Femur (tissue), 1 donor: ENCODE data around the gene MTPN.

Experiments used
- DNase-seq: peaks from one replicate; pipeline ENCODE4 v3.0.0-alpha.2; 2017

The MTPN gene

GRCh38 chr7:135878284-135878683 lies 98.9 kb downstream of the MTPN start:
- no peak for DNase-seq

DNA sequence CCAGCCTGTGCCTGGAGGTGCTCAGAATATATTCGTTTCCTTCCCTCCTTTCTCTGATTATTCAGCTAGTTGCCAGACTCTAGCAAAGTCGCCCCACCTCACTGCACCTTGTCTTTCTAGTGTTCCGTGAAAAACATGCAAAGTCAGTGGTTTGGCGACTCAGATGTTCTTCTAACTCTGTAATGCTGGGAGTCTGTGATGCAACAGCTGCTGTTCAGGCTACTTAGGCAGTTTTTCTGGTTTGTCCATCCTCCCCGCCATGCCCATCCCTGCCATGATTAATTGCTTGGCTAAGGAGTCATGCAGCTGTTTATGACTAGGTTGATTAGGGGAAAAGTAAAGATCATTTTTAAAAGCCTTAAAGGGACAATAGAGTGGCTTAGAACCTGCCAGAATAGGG lies 99.4 kb downstream of the MTPN start:
- DNase-seq, result peak; percentile 32
